ENCODE data around the gene ASCL2.

ASCL2 gene

GRCh38 chr11:2224254-2224653, 46.1 kb downstream of the ASCL2 start:
- DNase-seq = no peak

- DNase-seq = no peak
Measured at GRCh38 chr11:2223153-2223794, 47.1 kb downstream of the ASCL2 start.

- DNase-seq = no peak
Measured at GRCh38 chr11:2222451-2222850, 47.9 kb downstream of the ASCL2 start.

- no peak for DNase-seq
Measured at GRCh38 chr11:2221591-2221990, 48.8 kb downstream of the ASCL2 start.

GRCh38 chr11:2221024-2221423, 49.4 kb downstream of the ASCL2 start:
- no peak for DNase-seq

GRCh38 chr11:2220173-2220771, 50.1 kb downstream of the ASCL2 start:
- no peak for DNase-seq

GRCh38 chr11:2219318-2220017, 50.9 kb downstream of the ASCL2 start:
- DNase-seq = no peak
